Right atrium auricular region (tissue), 2 donors: Measurements from ENCODE around the gene VCPKMT. TPM values are rescaled to one million over a fixed set of nuclear protein-coding genes. Genes with fewer than 3 reads are reported as not detected.

Source experiments
- DNase-seq: peaks from one replicate; pipeline ENCODE4 v3.0.0-alpha.2; 2019; ENCODE audit warnings: low spot score
- H3K27ac ChIP-seq, 2 donors: fragments of 200-600 bp; sonication (generic); 1 replicate in 1 of 2; 2 replicates in 1 of 2; pipeline ENCODE4 v1.5.1; 2016 to 2019
- H3K27me3 ChIP-seq, 2 donors: fragments of 200-600 bp; sonication (generic); one replicate each; pipeline versions ENCODE4 v1.5.1 to v1.6.0; 2017 to 2019
- H3K36me3 ChIP-seq: fragments of 200-600 bp; sonication (generic); one replicate; pipeline ENCODE4 v1.5.1; 2016
- H3K4me1 ChIP-seq, 2 donors: fragments of 200-600 bp; sonication (generic); one replicate each; pipeline versions ENCODE4 v1.5.1 to v1.6.0; 2017 to 2019
- H3K4me3 ChIP-seq, 2 donors: fragments of 200-600 bp; sonication (generic); 1 replicate in 1 of 2; 2 replicates in 1 of 2; pipeline ENCODE4 v1.5.1; 2017 to 2019; ENCODE audit warnings: mild to moderate bottlenecking in 1 of 2, moderate library complexity in 1 of 2
- H3K9me3 ChIP-seq, 2 donors: fragments of 200-600 bp; sonication (generic); one replicate each; pipeline ENCODE4 v1.5.1; 2019
- total RNA-seq, 2 donors: library from RNA; depleted of rRNA; stranded (reverse); fragments of >200 nt; gene quantifications; one replicate each; pipeline ENCODE4 v1.1.0, GENCODE V29; 2016
- TF ChIP-seq, protein P1 (sequence below), 2 donors: fragments of 200-600 bp; sonication (generic); IDR thresholded peaks; one replicate each; pipeline ENCODE4 v1.5.1; 2019; ENCODE audit warnings: antibody characterized with exemption in 2 of 2

Gene VCPKMT
- total RNA-seq, 2 donors from 2014 or later, result 1.5 to 2.4 TPM

DNA sequence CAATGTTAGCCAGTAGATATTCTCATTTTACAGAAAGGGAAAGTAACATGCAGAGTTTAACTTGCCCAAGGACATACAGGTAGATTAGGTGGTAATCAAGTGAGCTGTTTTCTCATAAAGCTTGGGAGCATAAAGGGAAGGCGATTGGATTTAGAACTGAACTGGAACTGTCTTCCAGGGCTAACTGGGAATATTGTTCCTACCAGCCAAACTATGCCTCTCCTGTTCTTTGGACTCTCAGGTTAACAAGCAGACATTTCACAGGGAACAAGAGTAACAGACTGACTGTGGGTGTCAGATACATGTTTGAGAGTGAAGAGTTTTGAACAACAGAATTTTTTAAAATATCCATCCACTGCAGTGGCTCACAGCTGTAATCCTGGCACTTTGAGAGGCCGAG lies 15.6 kb downstream of the VCPKMT start:
- no peak for DNase-seq
- H3K9me3 ChIP-seq, result no peaks in the 10 kb centered on the region
- H3K4me1 ChIP-seq, result no peaks in the 10 kb centered on the region
- H3K27me3 ChIP-seq, result no peaks in the 10 kb centered on the region
- TF ChIP-seq, protein P1, sequence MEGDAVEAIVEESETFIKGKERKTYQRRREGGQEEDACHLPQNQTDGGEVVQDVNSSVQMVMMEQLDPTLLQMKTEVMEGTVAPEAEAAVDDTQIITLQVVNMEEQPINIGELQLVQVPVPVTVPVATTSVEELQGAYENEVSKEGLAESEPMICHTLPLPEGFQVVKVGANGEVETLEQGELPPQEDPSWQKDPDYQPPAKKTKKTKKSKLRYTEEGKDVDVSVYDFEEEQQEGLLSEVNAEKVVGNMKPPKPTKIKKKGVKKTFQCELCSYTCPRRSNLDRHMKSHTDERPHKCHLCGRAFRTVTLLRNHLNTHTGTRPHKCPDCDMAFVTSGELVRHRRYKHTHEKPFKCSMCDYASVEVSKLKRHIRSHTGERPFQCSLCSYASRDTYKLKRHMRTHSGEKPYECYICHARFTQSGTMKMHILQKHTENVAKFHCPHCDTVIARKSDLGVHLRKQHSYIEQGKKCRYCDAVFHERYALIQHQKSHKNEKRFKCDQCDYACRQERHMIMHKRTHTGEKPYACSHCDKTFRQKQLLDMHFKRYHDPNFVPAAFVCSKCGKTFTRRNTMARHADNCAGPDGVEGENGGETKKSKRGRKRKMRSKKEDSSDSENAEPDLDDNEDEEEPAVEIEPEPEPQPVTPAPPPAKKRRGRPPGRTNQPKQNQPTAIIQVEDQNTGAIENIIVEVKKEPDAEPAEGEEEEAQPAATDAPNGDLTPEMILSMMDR (IDR thresholded peaks at IDR 0.05), result no peak
- H3K27ac ChIP-seq, result no peak overlapping the region
- H3K36me3 ChIP-seq, result no peaks in the 10 kb centered on the region
- H3K4me3 ChIP-seq, result no peak overlapping the region

DNA sequence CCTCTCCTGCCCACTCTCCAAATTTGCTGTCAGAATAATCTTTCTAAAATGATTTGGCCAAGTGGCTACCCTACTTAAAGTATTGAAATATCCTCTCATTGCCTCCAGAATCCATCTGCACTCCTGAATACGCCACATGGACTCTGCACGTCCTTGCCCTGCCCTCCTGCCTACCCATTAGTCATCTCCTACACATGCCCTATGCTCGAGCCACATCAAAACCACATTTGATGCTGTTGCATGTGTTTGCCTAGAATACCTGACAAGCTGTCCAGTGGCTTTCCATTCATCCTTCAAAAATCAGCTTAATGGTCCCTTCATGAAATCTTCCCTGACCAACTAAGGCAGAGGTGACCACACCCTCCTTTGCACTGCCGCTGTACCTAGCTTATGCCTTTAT lies 17.0 kb downstream of the VCPKMT start:
- no peaks in the 10 kb centered on the region for H3K9me3 ChIP-seq
- H3K4me3 ChIP-seq, result no peak overlapping the region
- H3K4me1 ChIP-seq, result no peaks in the 10 kb centered on the region
- no peaks in the 10 kb centered on the region for H3K36me3 ChIP-seq
- no peaks in the 10 kb centered on the region for H3K27me3 ChIP-seq
- no peak for DNase-seq
- H3K27ac ChIP-seq, result no peak overlapping the region
- TF ChIP-seq, protein P1 (IDR thresholded peaks at IDR 0.05), result no peak

DNA sequence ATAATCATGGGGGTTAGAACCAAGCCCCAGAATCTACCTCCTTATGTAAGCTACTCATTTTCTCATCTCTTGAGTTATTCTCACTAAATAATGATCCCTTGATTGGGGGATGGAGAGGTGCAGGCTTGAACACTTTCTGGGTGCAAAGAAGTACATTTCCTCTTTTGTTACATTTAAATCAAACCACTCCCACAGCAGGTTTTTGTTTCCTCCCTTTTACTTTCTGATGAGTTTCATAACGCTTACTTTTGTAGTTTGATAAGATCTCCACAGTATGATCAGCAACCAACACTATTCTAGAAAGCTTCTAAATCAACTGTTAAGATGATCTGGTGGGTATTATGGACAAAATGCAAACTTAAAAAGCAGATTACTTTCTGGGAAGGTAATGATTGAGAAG lies 20.5 kb downstream of the VCPKMT start:
- no peak overlapping the region for H3K4me3 ChIP-seq
- H3K4me1 ChIP-seq, result no peaks in the 10 kb centered on the region
- H3K27me3 ChIP-seq, result no peaks in the 10 kb centered on the region
- TF ChIP-seq, protein P1 (IDR thresholded peaks at IDR 0.05), result no peak
- no peak for DNase-seq
- no peaks in the 10 kb centered on the region for H3K9me3 ChIP-seq
- no peak overlapping the region for H3K27ac ChIP-seq
- H3K36me3 ChIP-seq, result no peaks in the 10 kb centered on the region

DNA sequence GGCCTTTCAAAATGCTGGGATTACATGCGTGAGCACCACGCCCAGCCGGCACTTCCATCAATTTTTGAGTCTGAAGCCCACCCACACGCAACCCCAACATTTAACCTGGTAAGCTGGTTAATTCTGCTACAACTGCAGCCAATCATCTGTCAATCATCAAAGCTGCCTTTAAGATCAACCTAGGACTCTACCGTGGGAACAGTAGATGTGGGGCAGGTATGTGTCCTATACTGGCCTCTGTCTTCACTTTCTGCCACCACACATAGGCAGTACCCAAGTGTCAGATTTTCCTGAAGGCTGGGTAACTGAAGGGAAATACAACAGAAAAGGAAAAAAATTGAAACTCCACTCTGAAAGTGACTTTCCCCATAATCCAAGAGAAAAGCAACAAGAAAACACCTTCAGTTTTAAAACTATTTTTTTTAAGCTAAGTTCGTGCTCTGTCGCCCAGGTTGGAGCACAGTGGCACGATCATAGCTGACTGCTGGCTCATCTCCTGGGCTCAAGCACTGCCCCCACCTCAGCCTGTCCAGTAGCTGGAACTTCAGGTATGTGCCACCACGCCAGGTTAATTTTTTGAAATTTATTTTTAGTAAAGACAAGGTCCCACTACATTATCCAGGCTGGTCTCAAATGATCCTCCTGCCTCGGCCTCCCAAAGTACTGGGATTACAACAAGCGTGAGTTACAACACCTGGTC lies 22.2 kb downstream of the VCPKMT start:
- no peak for DNase-seq
- Histone ChIP-seq H3K27me3 (no peaks in the 10 kb centered on the region), H3K4me3 (no peak overlapping the region)

DNA sequence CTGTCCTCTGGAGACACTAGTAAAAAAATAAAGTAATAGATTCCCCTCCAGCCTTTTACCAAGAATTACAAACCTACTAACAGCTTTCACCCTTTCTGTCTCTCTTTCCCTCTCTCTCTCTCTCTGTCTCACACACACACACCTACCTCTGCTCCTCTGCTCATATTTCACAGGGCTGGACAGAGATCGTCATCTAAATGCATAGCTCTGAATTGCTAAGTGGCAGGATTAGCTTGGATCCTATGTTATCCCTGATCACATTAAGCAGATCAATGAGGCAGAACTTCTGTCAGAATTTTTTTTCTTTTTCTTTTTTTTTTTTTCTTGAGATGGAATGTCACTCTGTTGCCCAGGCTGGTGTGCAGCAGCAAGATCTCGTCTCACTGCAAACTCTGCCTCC lies 22.9 kb downstream of the VCPKMT start:
- H3K27me3 ChIP-seq, result no peaks in the 10 kb centered on the region
- H3K9me3 ChIP-seq, result no peaks in the 10 kb centered on the region
- H3K4me3 ChIP-seq, result no peak overlapping the region
- no peak overlapping the region for H3K27ac ChIP-seq
- no peak for DNase-seq
- no peaks in the 10 kb centered on the region for H3K4me1 ChIP-seq
- TF ChIP-seq, protein P1 (IDR thresholded peaks at IDR 0.05), result no peak
- H3K36me3 ChIP-seq, result no peaks in the 10 kb centered on the region

More for the DNA sequence above, 22.2 kb downstream of the VCPKMT start:
- H3K27ac ChIP-seq, result no peak overlapping the region
- H3K36me3 ChIP-seq, result no peaks in the 10 kb centered on the region
- H3K9me3 ChIP-seq, result no peaks in the 10 kb centered on the region
- TF ChIP-seq, protein P1 (IDR thresholded peaks at IDR 0.05), result no peak
- no peaks in the 10 kb centered on the region for H3K4me1 ChIP-seq

DNA sequence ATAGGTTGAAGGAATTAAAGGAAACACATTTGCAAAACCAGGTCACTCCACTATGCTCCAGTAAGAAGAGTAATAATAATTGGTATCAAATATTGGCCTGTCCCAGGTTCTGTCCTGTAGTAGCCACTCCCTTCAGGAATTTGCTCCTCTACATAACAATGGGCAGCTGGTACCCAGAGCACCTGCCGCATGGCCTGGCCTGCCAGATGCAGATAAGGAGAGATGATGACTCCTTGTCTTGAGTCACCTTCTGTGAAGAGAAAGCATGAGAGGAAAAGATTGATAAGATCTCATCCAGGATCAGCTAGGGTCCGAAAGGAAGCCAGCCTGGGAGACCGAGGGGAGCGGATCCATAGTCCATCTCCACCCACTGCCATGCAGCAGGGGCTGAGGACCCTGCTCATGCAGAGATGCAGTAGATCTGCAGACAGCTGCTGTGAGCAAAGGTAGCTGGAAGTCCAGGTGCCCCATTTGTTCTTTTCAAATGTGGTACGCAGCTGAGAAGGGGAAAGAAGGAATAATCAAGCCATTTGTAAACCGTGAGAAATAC lies 24.3 kb downstream of the VCPKMT start:
- no peak for DNase-seq
- Histone ChIP-seq H3K36me3 (no peaks in the 10 kb centered on the region), H3K4me3 (no peak overlapping the region), H3K4me1 (no peaks in the 10 kb centered on the region), H3K9me3 (no peaks in the 10 kb centered on the region), H3K27me3 (no peaks in the 10 kb centered on the region), H3K27ac (no peak overlapping the region)
- TF ChIP-seq, protein P1 (IDR thresholded peaks at IDR 0.05), result no peak
